Measurements from ENCODE around the gene ACOX2.

GRCh38 chr3:58578873-58579272, 41.9 kb upstream of the ACOX2 start:
- TF ChIP-seq CTCF (IDR thresholded peaks at IDR 0.05) (no peak), POLR2A (IDR thresholded peaks at IDR 0.05) (no peak), POLR2AphosphoS5 (IDR thresholded peaks at IDR 0.05) (no peak)

All from suprapubic skin (tissue), 4 donors.